AG04450 (cell line): ENCODE results near the gene GPSM1. TPM values are rescaled to one million over a fixed set of nuclear protein-coding genes. Genes with fewer than 3 reads are reported as not detected.

ENCODE experiments used
- CTCF ChIA-PET: fragments of 300-600, 350-600 bp; formaldehyde crosslinking; extraction: SDS; loops from one replicate; lab custom pipeline; 2022; ENCODE audit warnings: antibody characterized with exemption, inconsistent platforms; lab: Charles Lee
- POLR2A ChIA-PET: fragments of 350-600 bp; formaldehyde crosslinking; extraction: SDS; loops from one replicate; lab custom pipeline; 2021; ENCODE audit warnings: antibody characterized with exemption, inconsistent platforms; lab: Yijun Ruan, JAX
- DNase-seq: peaks from one replicate; pipeline ENCODE4 v3.0.0-alpha.2; 2011; ENCODE audit warnings: low read depth, low spot score
- H3K27ac ChIP-seq: one replicate; pipeline ENCODE4 v1.5.1; 2012; ENCODE audit warnings: low read depth, low read length, control low read depth
- H3K27me3 ChIP-seq: one replicate; pipeline ENCODE4 v1.6.0; 2012; ENCODE audit warnings: low read length; ENCODE audit not compliant: control insufficient read depth, insufficient read depth
- H3K4me3 ChIP-seq: 2 replicates; pipeline ENCODE4 v1.5.1; 2011; ENCODE audit warnings: mild to moderate bottlenecking, low read depth, low read length, control low read depth
- H3K9me3 ChIP-seq: 2 replicates; pipeline ENCODE4 v1.5.1; 2012; ENCODE audit warnings: low read length; ENCODE audit not compliant: control insufficient read depth, insufficient read depth
- CTCF ChIP-seq: IDR thresholded peaks from 2 replicates; pipeline ENCODE4 v1.5.1; 2011; ENCODE audit warnings: low read depth, low read length, control low read depth, inconsistent platforms
- polyA plus RNA-seq: library from polyadenylated mRNA; depleted of rRNA; stranded (reverse); fragments of >200 nt; gene quantifications from 2 replicates; pipeline ENCODE4 v1.2.3, GENCODE V29; 2011

GPSM1 gene
- polyA plus RNA-seq, 1 experiment = 22.5 TPM

- CTCF ChIA-PET = interaction anchor here (0.5 to 1.1 kb wide), 2 partner anchors 12 to 722 kb away, joined by 4 to 5 read pairs; no protein-coding TSS in a partner anchor
Observed at GRCh38 chr9:136325358-136325757, 2.0 kb upstream of the GPSM1 start.

GRCh38 chr9:136326061-136326760, 1.1 kb upstream of the GPSM1 start:
- POLR2A ChIA-PET = interaction anchor here (0.6 to 2.0 kb wide), 7 partner anchors 10 to 401 kb away, joined by 3 to 15 read pairs (median 4); partner anchors contain the start of gene DNLZ
- no peak; the same call in 1 of the 2 replicates for TF ChIP-seq CTCF
- DNase-seq = peak; percentile 90
- Histone ChIP-seq H3K27me3 (no peaks in the 10 kb centered on the region), H3K4me3 (peak overlapping the region; percentile 31), H3K9me3 (peaks cover 18% of the 10 kb centered on the region), H3K27ac (peak overlapping the region; percentile 100)
- CTCF ChIA-PET = interaction anchor here (1.1 kb wide), 1 partner anchor 13 kb away, joined by 4 read pairs; no protein-coding TSS in a partner anchor

More at GRCh38 chr9:136325358-136325757, 2.0 kb upstream of the GPSM1 start:
- POLR2A ChIA-PET = interaction anchor here (1.6 to 1.9 kb wide), 2 partner anchors 11 to 37 kb away, joined by 10 to 15 read pairs; partner anchors contain the start of gene DNLZ
- H3K27me3 ChIP-seq = no peaks in the 10 kb centered on the region
- H3K4me3 ChIP-seq = no peak overlapping the region
- H3K27ac ChIP-seq = peak overlapping the region; percentile 100
- TF ChIP-seq CTCF = no peak
- no peak for DNase-seq
- peaks cover 18% of the 10 kb centered on the region for H3K9me3 ChIP-seq

GRCh38 chr9:136326761-136327303, 507 bp upstream of the GPSM1 start:
- Histone ChIP-seq H3K27ac (peak overlapping the region; percentile 100), H3K4me3 (peak overlapping the region; percentile 31), H3K27me3 (no peaks in the 10 kb centered on the region), H3K9me3 (peaks cover 13% of the 10 kb centered on the region; the same call in 1 of the 2 replicates)
- POLR2A ChIA-PET = interaction anchor here (0.6 to 2.0 kb wide), 8 partner anchors 9 to 400 kb away, joined by 3 to 15 read pairs (median 4); partner anchors contain the start of gene DNLZ
- DNase-seq = no peak
- TF ChIP-seq CTCF = no peak
- CTCF ChIA-PET = no interaction called here

- DNase-seq = no peak
- TF ChIP-seq CTCF = no peak
- Histone ChIP-seq H3K4me3 (peak overlapping the region; percentile 97), H3K27ac (peak overlapping the region; percentile 70), H3K9me3 (peaks cover 10% of the 10 kb centered on the region; the same call in 1 of the 2 replicates), H3K27me3 (no peaks in the 10 kb centered on the region)
- ChIA-PET POLR2A (interaction anchor here (1.8 kb wide), 1 partner anchor 82 kb away, joined by 4 read pairs; no protein-coding TSS in a partner anchor), CTCF (interaction anchor here (0.5 kb wide), 1 partner anchor 727 kb away, joined by 9 read pairs; no protein-coding TSS in a partner anchor)
Observed at GRCh38 chr9:136328011-136328621, 777 bp downstream of the GPSM1 start.
